Measurements from ENCODE around the gene FCGR3A.
"Not testable (repeated sequence)": the region's sequence is repeated elsewhere in the genome, so short reads cannot be mapped to it uniquely, and the experiment has no call there.

FCGR3A gene

DNA sequence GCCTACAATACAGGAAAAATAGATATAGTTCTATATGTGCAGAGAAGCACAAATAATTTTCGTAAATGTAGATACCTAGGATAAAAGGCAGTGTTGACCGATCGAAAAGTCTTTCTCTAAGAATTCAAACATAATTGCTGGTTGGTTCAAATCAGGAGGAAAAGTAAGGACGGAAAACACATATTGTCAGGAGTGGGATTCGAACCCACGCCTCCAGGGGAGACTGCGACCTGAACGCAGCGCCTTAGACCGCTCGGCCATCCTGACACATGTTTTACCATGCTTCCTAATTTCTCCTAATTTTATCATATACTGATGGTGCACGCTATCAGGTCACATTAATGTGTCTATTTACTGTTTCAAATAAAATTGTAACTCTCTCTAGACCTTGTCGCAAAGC lies 19.5 kb downstream of the FCGR3A start:
- DNase-seq: not testable (repeated sequence)

DNA sequence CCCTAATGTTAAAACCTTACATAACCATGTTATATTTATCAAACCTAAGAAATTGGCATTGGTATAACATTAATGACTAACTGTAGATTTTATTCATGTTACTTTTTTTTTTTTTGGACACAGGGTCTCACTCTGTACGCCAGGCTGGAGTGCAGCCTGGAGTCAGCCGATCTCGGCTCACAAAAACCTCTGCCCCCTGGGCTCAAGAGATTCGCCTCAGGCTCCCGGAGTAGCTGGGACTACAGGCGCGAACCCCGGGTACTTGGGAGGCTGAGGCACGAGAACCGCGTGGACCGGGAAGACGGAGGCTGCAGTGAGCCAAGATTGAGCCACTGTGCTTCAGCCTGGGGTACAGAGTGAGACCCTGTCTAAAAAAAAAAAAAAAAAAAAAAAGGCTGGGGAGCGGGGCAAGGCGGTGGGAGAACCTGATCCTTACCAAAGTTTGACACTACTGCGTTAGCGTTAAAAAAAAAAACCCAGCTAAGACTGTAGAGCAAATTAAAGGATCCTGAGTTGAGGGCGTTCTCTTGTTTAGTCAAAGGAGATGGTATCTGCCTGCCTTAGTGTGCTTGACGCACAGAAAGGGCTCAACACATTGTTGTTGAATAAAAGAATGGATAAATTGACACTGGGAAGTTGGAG lies 20.0 kb downstream of the FCGR3A start:
- not testable (repeated sequence) for DNase-seq

DNA sequence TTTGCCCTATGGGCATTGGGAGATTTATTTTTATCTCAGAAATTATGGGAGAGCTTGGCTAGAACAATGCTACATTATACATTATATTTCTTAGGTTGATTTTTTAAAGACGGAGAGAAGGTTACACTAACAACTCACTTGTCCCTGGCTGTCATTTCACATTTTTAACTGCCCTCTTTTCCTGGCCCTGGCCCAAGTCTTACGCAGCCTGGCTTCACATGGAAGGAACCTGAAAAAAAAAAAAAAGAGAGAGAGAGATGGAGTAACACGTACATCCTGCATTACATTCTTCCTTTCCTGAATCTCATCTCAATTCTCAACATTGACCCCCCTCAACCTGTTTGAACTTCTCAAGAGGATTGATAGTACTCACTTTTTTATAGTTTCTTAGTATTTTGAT lies 21.1 kb downstream of the FCGR3A start:
- not testable (repeated sequence) for DNase-seq

DNA sequence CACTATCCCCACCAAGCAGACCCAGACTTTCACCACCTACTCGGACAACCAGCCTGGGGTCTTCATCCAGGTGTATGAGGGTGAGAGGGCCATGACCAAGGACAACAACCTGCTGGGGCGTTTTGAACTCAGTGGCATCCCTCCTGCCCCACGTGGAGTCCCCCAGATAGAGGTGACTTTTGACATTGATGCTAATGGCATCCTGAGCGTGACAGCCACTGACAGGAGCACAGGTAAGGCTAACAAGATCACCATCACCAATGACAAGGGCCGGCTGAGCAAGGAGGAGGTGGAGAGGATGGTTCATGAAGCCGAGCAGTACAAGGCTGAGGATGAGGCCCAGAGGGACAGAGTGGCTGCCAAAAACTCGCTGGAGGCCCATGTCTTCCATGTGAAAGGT lies 23.7 kb downstream of the FCGR3A start:
- not testable (repeated sequence) for DNase-seq

GRCh38 chr1:161525321-161525720 lies 24.3 kb downstream of the FCGR3A start:
- DNase-seq: not testable (repeated sequence)

DNA sequence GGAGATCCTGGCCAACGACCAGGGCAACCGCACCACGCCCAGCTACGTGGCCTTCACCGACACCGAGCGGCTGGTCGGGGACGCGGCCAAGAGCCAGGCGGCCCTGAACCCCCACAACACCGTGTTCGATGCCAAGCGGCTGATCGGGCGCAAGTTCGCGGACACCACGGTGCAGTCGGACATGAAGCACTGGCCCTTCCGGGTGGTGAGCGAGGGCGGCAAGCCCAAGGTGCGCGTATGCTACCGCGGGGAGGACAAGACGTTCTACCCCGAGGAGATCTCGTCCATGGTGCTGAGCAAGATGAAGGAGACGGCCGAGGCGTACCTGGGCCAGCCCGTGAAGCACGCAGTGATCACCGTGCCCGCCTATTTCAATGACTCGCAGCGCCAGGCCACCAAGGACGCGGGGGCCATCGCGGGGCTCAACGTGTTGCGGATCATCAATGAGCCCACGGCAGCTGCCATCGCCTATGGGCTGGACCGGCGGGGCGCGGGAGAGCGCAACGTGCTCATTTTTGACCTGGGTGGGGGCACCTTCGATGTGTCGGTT lies 24.8 kb downstream of the FCGR3A start:
- DNase-seq: not testable (repeated sequence)

GRCh38 chr1:161523817-161524741 lies 25.5 kb downstream of the FCGR3A start, which contains the start of gene HSPA6:
TSS of gene HSPA6 (plus strand) at chr1:161524540. CDS start at chr1:161524659, 119 bp downstream.
- DNase-seq: peak; percentile 77

- not testable (repeated sequence) for DNase-seq
Observed at GRCh38 chr1:161523041-161523816, 26.4 kb downstream of the FCGR3A start.

GRCh38 chr1:161513953-161514352 lies 35.7 kb downstream of the FCGR3A start:
- not testable (repeated sequence) for DNase-seq

- not testable (repeated sequence) for DNase-seq
Observed at GRCh38 chr1:161513448-161513780, 36.2 kb downstream of the FCGR3A start.

- DNase-seq: not testable (repeated sequence)
Observed at GRCh38 chr1:161512636-161513447, 36.8 kb downstream of the FCGR3A start.

DNA sequence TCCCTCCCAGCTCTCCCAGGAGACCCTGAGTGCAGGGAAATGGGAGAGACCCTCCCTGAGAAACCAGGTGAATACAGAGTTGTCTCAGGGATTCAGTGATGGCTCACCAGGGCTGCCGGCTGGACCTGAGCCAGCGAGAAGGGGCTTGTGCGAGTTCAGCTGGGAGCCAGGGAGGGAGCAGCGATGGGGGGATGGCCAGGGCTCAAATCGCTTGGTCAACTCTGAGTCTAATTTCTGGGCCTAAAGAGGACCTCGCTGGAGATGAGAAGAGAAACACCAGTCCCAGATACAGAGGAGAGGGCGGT lies 37.9 kb downstream of the FCGR3A start:
- no peak for DNase-seq

GRCh38 chr1:161511018-161511755 lies 38.4 kb downstream of the FCGR3A start:
- DNase-seq: no peak

DNA sequence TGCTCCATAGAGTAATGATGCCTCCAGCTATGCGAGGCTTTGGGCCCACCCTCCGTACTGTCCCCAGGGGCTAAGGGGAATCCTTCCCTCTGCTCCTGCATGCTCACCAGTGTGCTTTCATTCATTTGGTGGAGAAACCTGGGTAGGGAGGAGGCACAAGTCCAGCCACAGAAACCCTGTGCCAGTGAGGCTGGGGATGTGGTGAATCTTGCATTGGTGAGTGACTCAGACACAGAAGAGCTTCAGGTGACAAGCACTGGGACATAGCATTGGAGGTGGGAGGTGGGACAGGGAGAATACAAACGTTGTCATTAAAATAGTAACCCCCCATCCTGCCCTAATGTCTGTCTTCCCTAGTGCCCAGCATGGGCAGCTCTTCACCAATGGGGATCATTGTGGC lies 39.1 kb downstream of the FCGR3A start:
- no peak for DNase-seq

GRCh38 chr1:161506336-161507223 lies 43.0 kb downstream of the FCGR3A start:
- no peak for DNase-seq

GRCh38 chr1:161505686-161506085 lies 43.9 kb downstream of the FCGR3A start:
- no peak for DNase-seq

DNA sequence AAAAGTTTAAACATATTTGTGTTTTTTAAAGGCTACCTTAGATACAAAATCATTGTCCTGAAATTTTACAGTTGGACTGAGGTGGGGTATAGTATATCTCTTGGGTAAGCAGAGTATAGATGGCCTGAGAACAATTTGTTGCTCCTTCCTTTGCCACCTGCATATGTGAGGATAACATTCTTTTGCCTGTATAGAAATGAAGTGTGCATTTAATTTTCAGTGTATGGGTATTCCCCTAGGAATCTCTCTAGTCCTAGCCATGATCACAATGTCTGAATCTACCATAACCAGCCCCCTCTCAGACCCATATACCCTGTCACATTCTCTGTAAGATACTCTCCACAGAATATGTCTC lies 46.2 kb downstream of the FCGR3A start:
- no peak for DNase-seq

DNA sequence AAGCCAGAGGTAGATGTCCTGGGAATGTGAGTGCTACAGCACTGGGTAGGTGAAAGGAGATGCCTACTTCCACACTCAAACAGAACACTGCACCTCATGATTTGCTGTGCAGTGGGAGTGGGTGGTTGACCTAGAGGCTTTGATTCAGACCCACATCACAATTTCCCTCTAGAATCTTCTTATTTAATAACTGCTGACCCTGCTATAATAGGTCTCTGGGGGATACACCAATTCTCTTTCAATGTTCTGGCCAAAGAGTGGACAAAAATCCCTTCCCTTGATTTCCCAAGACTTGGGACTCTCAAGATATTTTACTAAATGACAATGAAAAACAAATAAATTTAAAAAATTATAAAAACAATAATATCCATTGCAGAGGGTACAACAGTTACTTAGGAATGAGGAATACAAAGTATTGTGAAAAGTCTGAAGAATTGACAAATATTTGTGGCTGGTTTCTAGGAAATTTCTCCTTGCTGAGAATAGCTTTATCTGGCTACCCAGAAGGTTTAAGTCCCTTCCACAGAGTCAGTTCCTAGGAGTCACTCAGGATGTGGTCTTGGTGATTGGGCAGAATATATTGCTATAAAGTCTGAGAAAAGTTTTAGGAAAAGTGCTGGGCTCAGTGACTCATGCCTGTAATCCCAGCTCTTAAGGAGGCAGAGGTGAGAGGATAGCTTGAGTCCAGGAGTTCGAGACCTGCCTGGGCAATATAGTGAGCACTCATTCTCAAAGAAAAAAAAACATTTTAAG lies 46.8 kb downstream of the FCGR3A start:
- no peak for DNase-seq

DNA sequence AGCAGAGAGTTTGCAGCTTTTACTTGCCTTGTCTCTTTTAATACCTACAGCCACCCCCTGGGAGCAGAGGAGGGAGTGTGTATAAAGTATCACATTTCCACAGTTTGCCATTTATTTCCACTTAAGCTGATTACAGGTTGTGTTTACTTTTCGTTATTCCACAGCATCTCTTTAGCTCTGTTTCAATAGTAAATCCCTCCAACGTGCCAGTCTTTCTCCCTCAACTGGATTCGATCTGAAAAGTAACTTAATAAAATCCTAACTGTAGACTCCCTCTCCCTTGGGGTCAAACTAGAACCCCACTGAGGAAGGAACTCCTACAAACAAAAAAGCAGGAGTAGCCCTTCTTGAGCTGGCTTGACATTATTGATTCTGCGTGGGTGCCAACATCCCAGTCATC lies 47.4 kb downstream of the FCGR3A start:
- DNase-seq: no peak

All from right kidney (tissue), 1 donor.